GM12878 (cell line): ENCODE results near the gene COL5A1.

Experiments
- CHD2 ChIP-seq: IDR thresholded peaks from 2 replicates; pipeline ENCODE4 v1.6.1; 2011; ENCODE audit warnings: low read depth, low read length, improper control_type of control experiment, borderline replicate concordance
- CTCF ChIP-seq, 3 experiments: IDR thresholded peaks in 2 of 3; conservative IDR thresholded peaks in 1 of 3; 2 replicates each; pipeline ENCODE4 v1.5.1; 2011; ENCODE audit warnings: low read depth in 3 of 3, low read length in 3 of 3, mild to moderate bottlenecking in 3 of 3, control low read depth in 2 of 3, moderate library complexity in 2 of 3, inconsistent platforms in 1 of 3, mixed read lengths in 1 of 3; ENCODE audit not compliant: control insufficient read depth in 2 of 3, insufficient read depth in 1 of 3; ENCODE audit errors: extremely low read depth in 1 of 3
- EZH2 ChIP-seq: IDR thresholded peaks from 2 replicates; pipeline ENCODE4 v1.6.1; 2012; ENCODE audit warnings: low read depth, mild to moderate bottlenecking, control low read depth, inconsistent platforms, low read length, borderline replicate concordance; ENCODE audit not compliant: control insufficient read depth
- HDAC2 ChIP-seq: fragments of 200-600 bp; sonication (generic); IDR thresholded peaks from 2 replicates; pipeline ENCODE4 v1.6.1; 2017
- MYC ChIP-seq: IDR thresholded peaks from 2 replicates; pipeline ENCODE4 v1.6.1; 2011; ENCODE audit warnings: mild to moderate bottlenecking, low read length, moderate library complexity, inconsistent platforms; ENCODE audit not compliant: insufficient read depth, insufficient replicate concordance, insufficient read length, severe bottlenecking
- POLR2A ChIP-seq: IDR thresholded peaks from 2 replicates; pipeline ENCODE4 v1.6.1; 2011; ENCODE audit warnings: low read depth, mild to moderate bottlenecking, low read length
- RCOR1 ChIP-seq: conservative IDR thresholded peaks from 2 replicates; pipeline ENCODE4 v1.6.1; 2012; ENCODE audit warnings: low read depth, low read length, improper control_type of control experiment
- RELA ChIP-seq: fragments of 450-650 bp; IDR thresholded peaks from 2 replicates; pipeline ENCODE4 v1.8.0; 2014; ENCODE audit warnings: borderline replicate concordance; ENCODE audit not compliant: partially characterized antibody
- SREBF2 ChIP-seq: IDR thresholded peaks from 2 replicates; pipeline ENCODE4 v1.6.1; 2012; ENCODE audit warnings: mild to moderate bottlenecking, low read length
- SUZ12 ChIP-seq: fragments of 200-600 bp; sonication (generic); IDR thresholded peaks from one replicate; pipeline ENCODE4 v1.6.1; 2018; ENCODE audit warnings: antibody characterized with exemption, mild to moderate bottlenecking; ENCODE audit not compliant: unreplicated experiment
- TAF1 ChIP-seq: IDR thresholded peaks from 2 replicates; pipeline ENCODE4 v1.6.1; 2011; ENCODE audit warnings: mild to moderate bottlenecking, low read depth, low read length, borderline replicate concordance
- TF ChIP-seq, protein P1 (sequence below): fragments of 150-350 bp; IDR thresholded peaks from 2 replicates; pipeline ENCODE4 v1.6.1; 2014; ENCODE audit warnings: mild to moderate bottlenecking, low read depth, low read length
- TF ChIP-seq, protein P2 (sequence below): IDR thresholded peaks from 2 replicates; pipeline ENCODE4 v1.6.1; 2012; ENCODE audit warnings: low read depth, low read length, improper control_type of control experiment

DNA sequence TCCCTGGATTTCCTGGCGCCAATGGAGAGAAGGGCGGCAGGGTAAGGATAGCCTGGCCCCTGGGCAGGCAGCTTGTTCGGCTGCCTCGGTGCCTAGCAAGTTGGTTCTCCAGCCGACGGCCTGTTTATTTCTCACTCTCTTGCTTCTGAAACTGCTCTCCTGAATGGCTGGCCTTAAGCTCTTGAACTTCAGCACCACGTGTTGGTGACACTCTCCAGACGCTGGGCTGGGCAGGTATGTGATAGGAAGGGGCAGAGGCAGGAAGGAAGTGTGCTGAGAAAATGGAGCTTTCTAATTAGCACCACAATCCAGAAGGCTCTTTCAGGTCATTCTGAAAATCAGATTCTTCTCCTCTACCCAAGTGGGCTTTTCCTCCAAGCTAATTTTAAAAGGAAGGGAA is 147.6 kb downstream of the COL5A1 start:
- TF ChIP-seq, protein P1, sequence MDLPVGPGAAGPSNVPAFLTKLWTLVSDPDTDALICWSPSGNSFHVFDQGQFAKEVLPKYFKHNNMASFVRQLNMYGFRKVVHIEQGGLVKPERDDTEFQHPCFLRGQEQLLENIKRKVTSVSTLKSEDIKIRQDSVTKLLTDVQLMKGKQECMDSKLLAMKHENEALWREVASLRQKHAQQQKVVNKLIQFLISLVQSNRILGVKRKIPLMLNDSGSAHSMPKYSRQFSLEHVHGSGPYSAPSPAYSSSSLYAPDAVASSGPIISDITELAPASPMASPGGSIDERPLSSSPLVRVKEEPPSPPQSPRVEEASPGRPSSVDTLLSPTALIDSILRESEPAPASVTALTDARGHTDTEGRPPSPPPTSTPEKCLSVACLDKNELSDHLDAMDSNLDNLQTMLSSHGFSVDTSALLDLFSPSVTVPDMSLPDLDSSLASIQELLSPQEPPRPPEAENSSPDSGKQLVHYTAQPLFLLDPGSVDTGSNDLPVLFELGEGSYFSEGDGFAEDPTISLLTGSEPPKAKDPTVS: no peak
- TF ChIP-seq HDAC2: no peak
- no peak for TF ChIP-seq RELA
- TF ChIP-seq SREBF2: no peak
- TF ChIP-seq CTCF (IDR thresholded peaks at IDR 0.05 in 2 of 3, conservative IDR thresholded peaks at IDR 0.05 in 1 of 3; ENCODE audit: control insufficient read depth in 2 of 3, extremely low read depth in 1 of 3, insufficient read depth in 1 of 3, low read depth in 3 of 3, low read length in 3 of 3): no peak
- TF ChIP-seq, protein P2, sequence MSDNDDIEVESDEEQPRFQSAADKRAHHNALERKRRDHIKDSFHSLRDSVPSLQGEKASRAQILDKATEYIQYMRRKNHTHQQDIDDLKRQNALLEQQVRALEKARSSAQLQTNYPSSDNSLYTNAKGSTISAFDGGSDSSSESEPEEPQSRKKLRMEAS: no peak
- TF ChIP-seq POLR2A: no peak
- no peak for TF ChIP-seq EZH2
- no peak for TF ChIP-seq MYC
- TF ChIP-seq SUZ12: no peak
- TF ChIP-seq TAF1: no peak
- no peak for TF ChIP-seq CHD2
- no peak for TF ChIP-seq RCOR1
